Vagina (tissue), 2 donors: ENCODE data around the gene CNNM1.

Experiments used
- CTCF ChIP-seq, 3 experiments: fragments of 450-650 bp in 2 of 3; fragments of 200-600 bp in 1 of 3; sonication (generic) in 1 of 3; IDR thresholded peaks; one replicate each; pipeline ENCODE4 v1.5.1; 2017 to 2019; ENCODE audit warnings: antibody characterized with exemption in 3 of 3, mild to moderate bottlenecking in 2 of 3, moderate library complexity in 2 of 3
- POLR2A ChIP-seq, 2 donors: fragments of 450-650 bp; IDR thresholded peaks; one replicate each; pipeline ENCODE4 v1.6.1; 2017; ENCODE audit warnings: antibody characterized with exemption in 2 of 2, mild to moderate bottlenecking in 2 of 2, moderate library complexity in 2 of 2

- no peak for TF ChIP-seq CTCF (IDR thresholded peaks at IDR 0.05)
- no peak for TF ChIP-seq POLR2A (IDR thresholded peaks at IDR 0.05)
Observed at GRCh38 chr10:99326871-99327270, 2.3 kb upstream of the CNNM1 start.
